IMR-90 (cell line): ENCODE data around the gene RBFOX1. TPM values are rescaled to one million over a fixed set of nuclear protein-coding genes. Genes with fewer than 3 reads are reported as not detected.

Experiments used
- ATAC-seq: fragments of 200-7000 bp; cut with Tn5 transposase; 2 replicates; pipeline ENCODE4 v1.9.1; 2020; ENCODE audit warnings: low read depth, mild to moderate bottlenecking, moderate library complexity
- BruUV-seq: library from RNA; stranded (reverse); fragments of 400-500 nt; replicated peaks from 2 replicates; lab custom pipeline; 2021; lab: Mats Ljungman, UMichigan
- CTCF ChIA-PET: fragments of 300-600 bp; formaldehyde crosslinking; extraction: SDS; loops from one replicate; lab custom pipeline; 2021; ENCODE audit warnings: antibody characterized with exemption; lab: Yijun Ruan, JAX
- POLR2A ChIA-PET: fragments of 300-600 bp; sonication (Branson Sonifier 250); formaldehyde crosslinking; loops from one replicate; lab custom pipeline; 2022; ENCODE audit warnings: antibody characterized with exemption; ENCODE audit not compliant: unreplicated experiment; lab: Charles Lee
- DNase-seq: peaks from one replicate; pipeline ENCODE4 v3.0.0; 2013
- H2AFZ ChIP-seq: replicated peaks from 2 replicates; pipeline ENCODE3; 2013; ENCODE audit warnings: low read length, mild to moderate bottlenecking; ENCODE audit not compliant: poor library complexity
- H2AK5ac ChIP-seq: 2 replicates; pipeline ENCODE4 v1.6.1; 2013; ENCODE audit warnings: low read depth, low read length, inconsistent platforms
- H2AK9ac ChIP-seq: replicated peaks from 2 replicates; pipeline ENCODE3; 2013; ENCODE audit warnings: mild to moderate bottlenecking, low read depth, low read length, moderate library complexity; ENCODE audit not compliant: poor library complexity
- H2BK120ac ChIP-seq: 2 replicates; pipeline ENCODE4 v1.6.1; 2013; ENCODE audit warnings: low read depth, low read length, inconsistent platforms
- H2BK15ac ChIP-seq: 3 replicates; pipeline ENCODE4 v1.6.1; 2013; ENCODE audit warnings: low read depth, low read length, inconsistent platforms
- H2BK20ac ChIP-seq: 2 replicates; pipeline ENCODE4 v1.6.1; 2013; ENCODE audit warnings: low read depth, mild to moderate bottlenecking, inconsistent platforms, low read length, moderate library complexity
- H2BK5ac ChIP-seq: 2 replicates; pipeline ENCODE4 v1.6.1; 2013; ENCODE audit warnings: mild to moderate bottlenecking, low read depth, low read length, inconsistent platforms; ENCODE audit not compliant: poor library complexity, severe bottlenecking
- H3K14ac ChIP-seq: replicated peaks from 2 replicates; pipeline ENCODE4 v1.6.1; 2013; ENCODE audit warnings: low read depth, low read length, inconsistent platforms
- H3K18ac ChIP-seq: 2 replicates; pipeline ENCODE4 v1.6.1; 2013; ENCODE audit warnings: low read depth, low read length, control low read depth
- H3K23ac ChIP-seq: 2 replicates; pipeline ENCODE4 v1.6.1; 2013; ENCODE audit warnings: low read depth, low read length, inconsistent platforms
- H3K27ac ChIP-seq: 2 replicates; pipeline ENCODE4 v1.5.1; 2013; ENCODE audit warnings: mild to moderate bottlenecking, control low read depth, low read length; ENCODE audit not compliant: insufficient read depth
- H3K27me3 ChIP-seq: 2 replicates; pipeline ENCODE4 v1.6.1; 2013; ENCODE audit warnings: low read length; ENCODE audit not compliant: control insufficient read depth, insufficient read depth
- H3K36me3 ChIP-seq: 2 replicates; pipeline ENCODE4 v1.6.1; 2013; ENCODE audit warnings: low read length, mixed read lengths; ENCODE audit not compliant: control insufficient read depth, insufficient read depth
- H3K4ac ChIP-seq: 2 replicates; pipeline ENCODE4 v1.6.1; 2013; ENCODE audit warnings: low read depth, low read length, inconsistent platforms
- H3K4me1 ChIP-seq: 2 replicates; pipeline ENCODE4 v1.6.1; 2013; ENCODE audit warnings: low read length, mixed read lengths; ENCODE audit not compliant: control insufficient read depth, insufficient read depth
- H3K4me2 ChIP-seq: 2 replicates; pipeline ENCODE4 v1.6.1; 2013; ENCODE audit warnings: low read depth, mild to moderate bottlenecking, control low read depth, low read length, moderate library complexity
- H3K4me3 ChIP-seq: 2 replicates; pipeline ENCODE4 v1.5.1; 2013; ENCODE audit warnings: low read depth, mild to moderate bottlenecking, control low read depth, low read length, moderate library complexity; ENCODE audit not compliant: insufficient read depth
- H3K56ac ChIP-seq: 2 replicates; pipeline ENCODE4 v1.6.1; 2013; ENCODE audit warnings: low read length, inconsistent platforms; ENCODE audit not compliant: insufficient read depth; ENCODE audit errors: extremely low read depth
- H3K79me1 ChIP-seq, 2 experiments: 2 replicates each; pipeline ENCODE4 v1.6.1; 2013; ENCODE audit warnings: low read length in 2 of 2, inconsistent platforms in 1 of 2, low read depth in 1 of 2
- H3K9ac ChIP-seq: 2 replicates; pipeline ENCODE4 v1.6.1; 2013; ENCODE audit warnings: low read depth, low read length, control low read depth
- H3K9me1 ChIP-seq: 2 replicates; pipeline ENCODE4 v1.6.1; 2013; ENCODE audit warnings: low read length, inconsistent platforms; ENCODE audit not compliant: insufficient read depth
- H3K9me3 ChIP-seq: 2 replicates; pipeline ENCODE4 v1.6.1; 2013; ENCODE audit warnings: low read length; ENCODE audit not compliant: control insufficient read depth, insufficient read depth
- H4K20me1 ChIP-seq: 2 replicates; pipeline ENCODE4 v1.6.1; 2013; ENCODE audit warnings: low read length, inconsistent platforms; ENCODE audit not compliant: insufficient read depth
- H4K5ac ChIP-seq: 2 replicates; pipeline ENCODE4 v1.6.1; 2013; ENCODE audit warnings: mild to moderate bottlenecking, low read depth, low read length, control low read depth
- H4K8ac ChIP-seq, 2 experiments: 2 replicates each; pipeline ENCODE4 v1.6.1; 2013; ENCODE audit warnings: low read depth in 2 of 2, low read length in 2 of 2, control low read depth in 1 of 2, inconsistent platforms in 1 of 2
- H4K91ac ChIP-seq: 2 replicates; pipeline ENCODE4 v1.6.1; 2013; ENCODE audit warnings: low read depth, low read length, inconsistent platforms; ENCODE audit not compliant: insufficient read depth
- BHLHE40 ChIP-seq: fragments of 150-350 bp; IDR thresholded peaks from 2 replicates; pipeline ENCODE4 v1.6.1; 2016; ENCODE audit warnings: mild to moderate bottlenecking, low read depth, low read length
- CEBPB ChIP-seq: IDR thresholded peaks from 2 replicates; pipeline ENCODE4 v1.6.1; 2012; ENCODE audit warnings: low read depth, low read length, improper control_type of control experiment
- CHD1 ChIP-seq: IDR thresholded peaks from 2 replicates; pipeline ENCODE4 v1.6.1; 2012; ENCODE audit warnings: low read depth, low read length, improper control_type of control experiment
- FOS ChIP-seq: fragments of 150-350 bp; IDR thresholded peaks from 2 replicates; pipeline ENCODE4 v1.6.1; 2016; ENCODE audit warnings: low read depth, low read length
- MAFK ChIP-seq: IDR thresholded peaks from 2 replicates; pipeline ENCODE4 v1.6.1; 2012; ENCODE audit warnings: low read depth, low read length, improper control_type of control experiment
- MAZ ChIP-seq: IDR thresholded peaks from 2 replicates; pipeline ENCODE4 v1.6.1; 2012; ENCODE audit warnings: low read depth, mild to moderate bottlenecking, low read length, improper control_type of control experiment, moderate library complexity, borderline replicate concordance
- MXI1 ChIP-seq: IDR thresholded peaks from 2 replicates; pipeline ENCODE4 v1.6.1; 2012; ENCODE audit warnings: low read depth, mild to moderate bottlenecking, low read length, moderate library complexity, borderline replicate concordance
- NFE2L2 ChIP-seq: fragments of 150-350 bp; IDR thresholded peaks from 2 replicates; pipeline ENCODE4 v1.6.1; 2016; ENCODE audit warnings: low read depth, mild to moderate bottlenecking, low read length
- POLR2A ChIP-seq: IDR thresholded peaks from 2 replicates; pipeline ENCODE4 v1.6.1; 2012; ENCODE audit warnings: mild to moderate bottlenecking, low read depth, low read length
- RAD21 ChIP-seq: IDR thresholded peaks from 2 replicates; pipeline ENCODE4 v1.6.1; 2012; ENCODE audit warnings: low read length, improper control_type of control experiment
- RCOR1 ChIP-seq: IDR thresholded peaks from 2 replicates; pipeline ENCODE4 v1.6.1; 2012; ENCODE audit warnings: mild to moderate bottlenecking, low read length, improper control_type of control experiment; ENCODE audit not compliant: insufficient replicate concordance
- RFX5 ChIP-seq: IDR thresholded peaks from 2 replicates; pipeline ENCODE4 v1.8.0; 2012; ENCODE audit warnings: low read depth, mild to moderate bottlenecking, low read length, moderate library complexity
- SMC3 ChIP-seq: fragments of 150-350 bp; IDR thresholded peaks from 2 replicates; pipeline ENCODE4 v1.6.1; 2016; ENCODE audit warnings: low read depth, mild to moderate bottlenecking, antibody characterized with exemption, low read length, moderate library complexity
- WGBS, 2 experiments: methylation state at CpG; one replicate each; pipeline versions ENCODE4 v1.1.5 to v1.1.7; 2013; ENCODE audit warnings: missing lambda C conversion rate in 2 of 2; ENCODE audit not compliant: insufficient read length in 1 of 2; ENCODE audit errors: extremely low coverage in 2 of 2; 5-methylcytosine and 5-hydroxymethylcytosine counted together
- dilution Hi-C: fragments of 300-500 bp; cut with HindIII; formaldehyde crosslinking; loops from one replicate; pipeline ENCODE4 v1.14.3; 2018; ENCODE audit warnings: low sequenced_read_pairs; ENCODE audit not compliant: unreplicated experiment
- in situ Hi-C: fragments of 300-500 bp; cut with MboI; formaldehyde crosslinking; loops from 3 replicates; pipeline ENCODE4 v1.14.3; 2019; ENCODE audit warnings: low sequenced_read_pairs, inconsistent platforms, mixed read lengths
- intact Hi-C: fragments of 100-400 bp; cut with micrococcal nuclease; formaldehyde crosslinking; loops from 2 replicates; pipeline ENCODE4 v1.10.0; 2022
- polyA plus RNA-seq, 3 experiments: library from polyadenylated mRNA; depleted of rRNA; stranded (reverse); fragments of >200 nt; gene quantifications; 2 replicates each; pipeline ENCODE4 v1.2.3, GENCODE V29; 2012; ENCODE audit warnings: low replicate concordance in 1 of 3
- total RNA-seq: library from RNA; depleted of rRNA; stranded (reverse); fragments of >200 nt; gene quantifications from 2 replicates; pipeline ENCODE4 v1.2.3, GENCODE V29; 2012
- TF ChIP-seq, protein P1 (sequence below): fragments of 150-350 bp; IDR thresholded peaks from 2 replicates; pipeline ENCODE4 v1.6.1; 2017; ENCODE audit warnings: mild to moderate bottlenecking, antibody characterized with exemption, low read length, low read depth
- TF ChIP-seq, protein P2 (sequence below): conservative IDR thresholded peaks from 2 replicates; pipeline ENCODE4 v1.5.1; 2012; ENCODE audit warnings: mild to moderate bottlenecking, low read depth, low read length, improper control_type of control experiment
- TF ChIP-seq, protein P3 (sequence below): fragments of 150-350 bp; IDR thresholded peaks from 2 replicates; pipeline ENCODE4 v1.6.1; 2016; ENCODE audit warnings: low read depth, mild to moderate bottlenecking, low read length, moderate library complexity, borderline replicate concordance

Gene RBFOX1
- total and polyA plus RNA-seq, 2 of the 4 experiments (the other 2 are of a cell fraction), result not detected

DNA sequence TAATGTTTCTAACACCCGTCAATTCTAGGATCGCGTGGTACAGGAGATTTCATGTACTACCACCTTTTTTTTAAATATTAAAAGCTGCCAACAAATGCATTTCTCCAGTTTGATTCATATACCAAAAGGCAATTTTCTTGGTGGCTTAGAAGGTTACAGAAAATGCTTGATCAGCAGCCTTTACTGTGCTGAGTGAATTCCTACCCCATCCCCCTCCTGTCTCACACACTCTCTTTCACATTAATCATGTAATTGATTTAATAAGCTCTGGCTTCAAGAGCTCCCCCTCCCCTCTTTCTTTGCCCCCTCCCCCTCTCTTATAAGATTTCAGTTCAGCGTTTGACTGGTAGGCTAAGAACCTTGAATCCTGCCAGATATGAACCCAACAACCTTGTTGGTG lies 110.5 kb downstream of the RBFOX1 start:
- Histone ChIP-seq H3K4me3 (no peak overlapping the region), H2BK120ac (no peak overlapping the region), H3K23ac (no peak overlapping the region), H3K4me1 (no peaks in the 10 kb centered on the region), H3K4ac (no peak overlapping the region), H3K9ac (no peak overlapping the region), H3K79me1 (no peaks in the 10 kb centered on the region), H4K5ac (no peak overlapping the region), H2BK15ac (no peak overlapping the region), H3K4me2 (no peak overlapping the region), H3K36me3 (no peaks in the 10 kb centered on the region), H3K27ac (no peak overlapping the region), H3K56ac (no peak overlapping the region), H3K14ac (no peak overlapping the region), H4K20me1 (no peaks in the 10 kb centered on the region), H3K27me3 (no peaks in the 10 kb centered on the region), H4K91ac (no peak overlapping the region), H4K8ac (no peak overlapping the region), H3K18ac (no peak overlapping the region), H2BK20ac (no peak overlapping the region), H2AK9ac (no peak overlapping the region), H2AK5ac (no peak overlapping the region), H2BK5ac (no peak overlapping the region), H3K9me1 (no peaks in the 10 kb centered on the region), H3K9me3 (peaks cover 24% of the 10 kb centered on the region), H2AFZ (no peak overlapping the region)
- in situ Hi-C loops (no loop called here), dilution Hi-C loops (no loop called here), intact Hi-C loops (no loop called here)
- POLR2A ChIA-PET, result no interaction called here
- CTCF ChIA-PET, result no interaction called here
- no peak for DNase-seq
- whole genome bisulfite sequencing, 2 experiments, result no CpG with 5 or more reads among the region's 4 CpGs
- no TSS peak for BruUV-seq
- TF ChIP-seq, protein P1, sequence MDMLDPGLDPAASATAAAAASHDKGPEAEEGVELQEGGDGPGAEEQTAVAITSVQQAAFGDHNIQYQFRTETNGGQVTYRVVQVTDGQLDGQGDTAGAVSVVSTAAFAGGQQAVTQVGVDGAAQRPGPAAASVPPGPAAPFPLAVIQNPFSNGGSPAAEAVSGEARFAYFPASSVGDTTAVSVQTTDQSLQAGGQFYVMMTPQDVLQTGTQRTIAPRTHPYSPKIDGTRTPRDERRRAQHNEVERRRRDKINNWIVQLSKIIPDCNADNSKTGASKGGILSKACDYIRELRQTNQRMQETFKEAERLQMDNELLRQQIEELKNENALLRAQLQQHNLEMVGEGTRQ, result no peak
- TF ChIP-seq POLR2A, result no peak
- no peak for TF ChIP-seq MAFK
- no peak for TF ChIP-seq NFE2L2
- no peak for TF ChIP-seq SMC3
- TF ChIP-seq, protein P2, sequence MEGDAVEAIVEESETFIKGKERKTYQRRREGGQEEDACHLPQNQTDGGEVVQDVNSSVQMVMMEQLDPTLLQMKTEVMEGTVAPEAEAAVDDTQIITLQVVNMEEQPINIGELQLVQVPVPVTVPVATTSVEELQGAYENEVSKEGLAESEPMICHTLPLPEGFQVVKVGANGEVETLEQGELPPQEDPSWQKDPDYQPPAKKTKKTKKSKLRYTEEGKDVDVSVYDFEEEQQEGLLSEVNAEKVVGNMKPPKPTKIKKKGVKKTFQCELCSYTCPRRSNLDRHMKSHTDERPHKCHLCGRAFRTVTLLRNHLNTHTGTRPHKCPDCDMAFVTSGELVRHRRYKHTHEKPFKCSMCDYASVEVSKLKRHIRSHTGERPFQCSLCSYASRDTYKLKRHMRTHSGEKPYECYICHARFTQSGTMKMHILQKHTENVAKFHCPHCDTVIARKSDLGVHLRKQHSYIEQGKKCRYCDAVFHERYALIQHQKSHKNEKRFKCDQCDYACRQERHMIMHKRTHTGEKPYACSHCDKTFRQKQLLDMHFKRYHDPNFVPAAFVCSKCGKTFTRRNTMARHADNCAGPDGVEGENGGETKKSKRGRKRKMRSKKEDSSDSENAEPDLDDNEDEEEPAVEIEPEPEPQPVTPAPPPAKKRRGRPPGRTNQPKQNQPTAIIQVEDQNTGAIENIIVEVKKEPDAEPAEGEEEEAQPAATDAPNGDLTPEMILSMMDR, result no peak
- TF ChIP-seq RCOR1, result no peak
- TF ChIP-seq CEBPB, result no peak
- TF ChIP-seq RFX5, result no peak
- TF ChIP-seq, protein P3, sequence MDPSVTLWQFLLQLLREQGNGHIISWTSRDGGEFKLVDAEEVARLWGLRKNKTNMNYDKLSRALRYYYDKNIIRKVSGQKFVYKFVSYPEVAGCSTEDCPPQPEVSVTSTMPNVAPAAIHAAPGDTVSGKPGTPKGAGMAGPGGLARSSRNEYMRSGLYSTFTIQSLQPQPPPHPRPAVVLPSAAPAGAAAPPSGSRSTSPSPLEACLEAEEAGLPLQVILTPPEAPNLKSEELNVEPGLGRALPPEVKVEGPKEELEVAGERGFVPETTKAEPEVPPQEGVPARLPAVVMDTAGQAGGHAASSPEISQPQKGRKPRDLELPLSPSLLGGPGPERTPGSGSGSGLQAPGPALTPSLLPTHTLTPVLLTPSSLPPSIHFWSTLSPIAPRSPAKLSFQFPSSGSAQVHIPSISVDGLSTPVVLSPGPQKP, result no peak
- TF ChIP-seq BHLHE40, result no peak
- no peak for TF ChIP-seq MXI1
- TF ChIP-seq MAZ, result no peak
- TF ChIP-seq FOS, result no peak
- TF ChIP-seq RAD21, result no peak
- no peak for TF ChIP-seq CHD1
- ATAC-seq, result no peak
